Measurements from ENCODE around the gene TRPV4.

TRPV4 gene

GRCh38 chr12:109827566-109828550 lies 5.3 kb downstream of the TRPV4 start:
- DNase-seq, result peak; percentile 7

- no peak for DNase-seq
Measured at GRCh38 chr12:109827080-109827479, 6.1 kb downstream of the TRPV4 start.

DNA sequence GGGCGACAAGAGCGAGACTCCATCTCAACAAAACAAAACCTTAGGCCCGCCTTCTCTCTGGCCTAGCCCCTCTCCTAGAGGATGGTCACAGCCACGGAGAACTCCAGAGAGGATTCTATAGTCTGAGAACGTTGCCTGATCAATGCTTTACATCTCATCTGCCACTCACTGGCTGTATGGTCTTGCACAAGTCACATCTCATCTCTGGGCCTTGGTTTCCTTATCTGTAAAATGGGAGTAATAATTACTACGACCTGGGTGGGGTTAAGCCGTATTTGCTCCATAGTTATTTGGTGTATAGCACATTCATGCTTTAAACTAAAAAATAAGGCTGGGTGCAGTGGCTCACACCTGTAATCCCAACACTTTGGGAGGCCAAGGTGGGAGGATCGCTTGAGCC lies 8.5 kb downstream of the TRPV4 start:
- DNase-seq, result no peak

GRCh38 chr12:109822951-109823411 lies 10.2 kb downstream of the TRPV4 start:
- DNase-seq, result no peak

DNA sequence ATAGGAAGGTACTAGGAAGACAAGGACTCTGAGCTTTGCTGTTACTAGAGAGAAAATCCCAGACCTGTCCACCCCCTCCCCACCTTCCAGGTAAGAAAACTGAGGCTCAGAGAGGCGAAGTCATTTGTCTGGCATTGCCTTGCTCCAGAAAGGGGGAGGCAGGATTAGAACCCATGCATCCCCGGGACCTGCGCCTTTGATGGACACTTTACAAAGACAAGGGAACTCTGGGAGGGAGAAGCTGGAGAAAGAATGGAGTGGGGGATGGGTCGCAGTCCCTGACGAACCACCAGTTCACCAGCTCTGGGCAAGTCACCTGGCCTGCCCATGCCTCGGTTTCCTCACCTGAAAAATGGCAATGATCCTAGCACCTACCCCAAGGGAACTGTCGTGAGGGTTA lies 10.8 kb downstream of the TRPV4 start:
- no peak for DNase-seq

DNA sequence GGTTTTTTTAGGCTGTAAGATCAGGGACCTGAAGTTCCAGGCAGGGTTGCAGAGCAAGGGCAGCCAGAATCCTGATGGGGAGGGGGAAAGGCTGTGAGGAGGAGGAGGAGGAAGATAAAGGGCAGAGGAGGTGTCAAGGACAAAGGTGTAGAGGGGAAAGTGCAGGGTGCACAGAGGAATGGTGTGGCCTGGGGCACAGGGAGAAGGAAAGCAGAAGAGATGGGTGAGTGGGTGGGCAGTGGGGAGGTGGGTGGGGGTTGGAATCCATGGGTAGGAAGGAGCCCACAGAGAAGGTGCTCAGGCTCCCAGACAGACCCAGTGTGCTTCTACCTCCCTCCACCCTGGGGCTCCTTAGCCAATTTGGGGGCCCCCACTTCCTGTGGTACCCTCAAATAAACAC lies 11.2 kb downstream of the TRPV4 start:
- no peak for DNase-seq

DNA sequence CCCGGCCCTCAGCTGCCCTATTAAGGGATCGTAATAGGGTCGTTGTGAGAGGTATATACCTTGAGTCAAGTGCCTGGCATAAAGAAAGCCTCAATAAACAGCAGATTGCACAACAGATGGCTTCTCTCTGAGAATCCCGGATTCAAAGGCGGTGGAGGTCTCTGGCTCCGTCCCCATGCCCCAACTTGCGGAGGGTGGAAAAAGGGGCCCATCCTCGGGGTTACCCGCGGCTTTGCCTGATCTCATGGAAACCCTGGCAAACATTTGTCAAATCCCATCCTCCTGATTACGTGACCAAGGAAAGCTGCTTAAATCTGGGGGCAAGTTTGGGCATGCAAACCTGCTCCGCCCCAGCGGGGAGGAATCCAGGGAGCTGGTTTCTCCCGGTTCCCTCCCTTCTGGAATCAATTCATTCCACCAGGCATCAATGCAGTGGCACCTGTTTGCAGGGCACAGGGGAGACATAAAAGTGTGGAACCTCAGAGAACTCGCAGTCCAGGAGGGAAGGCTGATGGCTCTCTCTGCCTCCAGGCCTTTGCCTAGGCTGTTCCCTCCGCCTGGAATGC lies 12.3 kb downstream of the TRPV4 start:
- DNase-seq, result no peak

DNA sequence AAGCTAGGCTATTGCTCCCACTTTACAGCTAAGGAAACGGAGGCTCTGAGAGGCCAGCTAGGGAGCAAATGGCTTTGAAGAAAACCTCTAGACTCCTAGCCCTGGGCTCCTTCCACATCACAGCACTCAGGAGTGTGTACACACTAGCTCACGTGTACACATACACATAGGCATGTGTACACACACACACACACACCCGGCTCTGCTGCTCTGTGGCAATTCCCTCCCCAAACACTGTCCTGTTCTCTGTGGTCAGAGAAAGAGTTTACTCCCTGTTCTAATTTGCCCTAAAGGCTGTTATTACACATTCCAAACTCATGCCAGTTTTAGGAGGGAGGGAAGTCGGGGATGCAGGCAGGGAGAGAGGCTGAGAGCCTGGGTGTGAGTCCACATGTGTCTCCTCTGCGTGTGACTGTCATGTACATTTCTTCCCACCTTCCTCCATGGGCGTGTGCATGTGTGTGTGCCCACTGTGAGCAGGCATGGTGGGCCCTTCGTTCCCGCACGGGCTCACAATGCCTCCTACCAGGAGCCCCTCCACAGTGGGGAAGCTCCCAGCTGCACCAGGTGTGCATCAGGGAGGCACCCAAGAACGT lies 14.2 kb downstream of the TRPV4 start:
- no peak for DNase-seq

DNA sequence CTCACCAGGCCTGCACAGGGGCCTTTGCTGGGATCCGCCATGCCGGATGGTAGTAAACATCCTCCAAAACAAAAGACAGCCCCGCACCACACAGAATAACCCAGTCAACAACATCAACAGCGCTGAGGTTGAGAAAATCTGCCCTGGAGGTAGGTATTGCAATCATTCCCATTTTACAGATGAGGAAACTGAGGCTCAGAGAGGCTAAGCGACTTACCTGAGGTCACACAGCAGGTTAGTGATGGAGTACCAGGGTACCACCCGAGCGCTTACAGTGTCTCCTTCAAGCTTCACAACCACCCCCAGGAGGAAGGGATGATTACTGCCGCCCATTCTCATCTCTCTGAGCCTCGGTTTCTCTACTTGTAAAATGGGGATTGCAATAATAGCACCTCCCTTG lies 14.9 kb downstream of the TRPV4 start:
- DNase-seq, result no peak

GRCh38 chr12:109817627-109818231 lies 15.5 kb downstream of the TRPV4 start:
- no peak for DNase-seq

DNA sequence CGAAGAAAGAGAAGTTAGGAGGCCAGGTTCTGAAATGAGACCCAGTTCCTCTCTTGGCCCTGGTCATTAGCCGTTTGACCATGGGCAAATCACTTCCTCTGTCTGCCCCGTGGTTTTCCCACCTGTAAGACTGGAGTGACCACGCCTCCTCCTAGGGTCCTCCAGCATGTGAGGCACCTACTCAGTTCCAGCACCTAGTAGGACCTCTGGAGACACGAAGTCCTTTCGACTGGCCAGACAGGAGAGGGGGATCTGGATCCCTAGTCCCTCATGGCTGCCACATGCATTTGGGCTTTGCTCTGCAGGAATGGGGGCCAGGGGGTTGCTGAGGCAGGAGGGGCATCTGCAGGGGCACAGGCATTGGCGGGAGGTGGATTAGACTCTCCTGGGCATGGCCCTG lies 16.3 kb downstream of the TRPV4 start:
- DNase-seq, result no peak

DNA sequence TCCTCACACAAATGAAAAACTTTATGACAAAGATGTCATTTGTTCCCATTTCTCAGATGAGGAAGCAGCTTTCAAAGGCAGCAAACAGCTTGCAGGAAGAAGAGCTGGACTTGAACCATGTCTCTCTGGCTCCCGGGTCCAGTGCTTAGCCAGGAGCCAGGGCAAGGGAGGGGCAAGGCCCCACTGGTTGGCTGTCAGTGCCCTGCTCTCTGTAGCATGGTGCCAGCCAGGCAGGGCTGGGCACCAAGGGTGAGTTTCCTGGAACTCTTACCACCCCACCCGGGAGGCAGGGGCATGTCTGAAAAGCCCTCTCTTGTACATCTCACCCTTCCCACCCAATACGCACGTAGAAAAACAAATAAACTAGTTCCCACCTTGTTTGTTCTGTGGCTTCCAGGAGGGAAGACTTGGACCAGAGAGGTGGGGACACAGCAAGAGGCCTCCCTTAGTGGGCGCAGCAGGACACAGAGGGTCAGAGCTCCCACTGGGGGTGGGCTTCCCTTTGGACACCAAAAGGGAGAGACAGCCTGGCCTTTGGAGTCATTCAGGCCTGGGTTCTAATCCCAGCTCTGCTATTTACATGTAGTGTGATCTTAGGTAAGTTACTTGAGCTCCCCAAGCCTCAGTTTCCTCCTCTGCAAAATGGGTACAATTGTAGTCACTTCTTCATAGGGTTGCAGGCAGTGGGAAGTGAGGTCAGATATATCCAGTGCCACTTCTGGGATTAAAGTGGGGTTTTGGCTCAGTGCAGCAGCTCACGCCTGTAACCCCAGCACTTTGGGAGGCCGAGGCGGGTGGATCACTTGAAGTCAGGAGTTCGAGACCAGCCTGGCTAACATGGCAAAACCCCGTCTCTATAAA lies 17.2 kb downstream of the TRPV4 start:
- DNase-seq, result no peak

GRCh38 chr12:109815225-109815624 lies 18.0 kb downstream of the TRPV4 start:
- DNase-seq, result no peak

- no peak for DNase-seq
Measured at GRCh38 chr12:109814600-109815150, 18.5 kb downstream of the TRPV4 start.

DNA sequence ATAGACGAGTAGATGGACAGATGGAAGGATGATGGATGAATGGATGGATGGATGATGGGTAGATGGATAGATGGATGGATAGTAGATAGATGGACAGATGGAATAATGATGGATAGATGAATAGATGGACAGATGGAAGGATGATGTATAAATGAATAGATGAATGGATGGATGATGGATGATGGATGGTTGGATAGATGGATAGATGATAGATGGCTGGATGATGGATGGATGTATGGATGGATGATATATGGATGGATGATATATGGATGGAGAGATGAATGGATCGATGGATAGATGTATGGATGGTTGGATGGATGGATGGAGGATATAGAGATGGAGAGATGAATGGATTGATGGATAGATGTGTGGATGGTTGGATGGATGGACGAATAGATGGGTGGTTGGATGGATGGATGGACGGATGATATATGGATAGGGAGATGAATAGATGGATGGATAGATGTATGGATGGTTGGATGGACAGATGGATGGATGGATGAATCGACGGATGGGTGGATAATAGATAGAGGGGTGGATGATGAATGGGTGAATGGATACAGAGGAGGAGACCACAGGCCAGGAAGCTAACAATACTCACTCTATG lies 19.3 kb downstream of the TRPV4 start:
- DNase-seq, result no peak

DNA sequence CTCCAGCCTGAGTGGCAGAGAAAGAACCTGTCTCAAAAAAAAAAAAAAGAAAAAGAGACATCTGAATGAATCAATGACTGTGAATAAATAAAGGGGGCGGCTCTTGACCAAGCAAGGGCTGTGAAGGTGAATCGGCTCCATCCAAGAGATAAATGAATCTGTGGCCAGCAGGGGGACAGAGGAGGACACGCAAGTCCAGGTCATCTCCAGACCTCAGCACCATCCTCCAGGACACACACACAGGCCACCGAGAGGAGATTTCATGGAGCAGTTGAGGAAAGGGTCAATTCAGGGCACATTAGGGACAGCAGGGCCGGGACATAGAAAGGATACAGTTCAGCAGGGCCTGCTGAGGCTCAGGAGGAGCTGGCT lies 21.6 kb downstream of the TRPV4 start:
- no peak for DNase-seq

GRCh38 chr12:109810954-109811623 lies 22.1 kb downstream of the TRPV4 start:
- no peak for DNase-seq

GRCh38 chr12:109808876-109809646 lies 24.1 kb downstream of the TRPV4 start:
- no peak for DNase-seq

DNA sequence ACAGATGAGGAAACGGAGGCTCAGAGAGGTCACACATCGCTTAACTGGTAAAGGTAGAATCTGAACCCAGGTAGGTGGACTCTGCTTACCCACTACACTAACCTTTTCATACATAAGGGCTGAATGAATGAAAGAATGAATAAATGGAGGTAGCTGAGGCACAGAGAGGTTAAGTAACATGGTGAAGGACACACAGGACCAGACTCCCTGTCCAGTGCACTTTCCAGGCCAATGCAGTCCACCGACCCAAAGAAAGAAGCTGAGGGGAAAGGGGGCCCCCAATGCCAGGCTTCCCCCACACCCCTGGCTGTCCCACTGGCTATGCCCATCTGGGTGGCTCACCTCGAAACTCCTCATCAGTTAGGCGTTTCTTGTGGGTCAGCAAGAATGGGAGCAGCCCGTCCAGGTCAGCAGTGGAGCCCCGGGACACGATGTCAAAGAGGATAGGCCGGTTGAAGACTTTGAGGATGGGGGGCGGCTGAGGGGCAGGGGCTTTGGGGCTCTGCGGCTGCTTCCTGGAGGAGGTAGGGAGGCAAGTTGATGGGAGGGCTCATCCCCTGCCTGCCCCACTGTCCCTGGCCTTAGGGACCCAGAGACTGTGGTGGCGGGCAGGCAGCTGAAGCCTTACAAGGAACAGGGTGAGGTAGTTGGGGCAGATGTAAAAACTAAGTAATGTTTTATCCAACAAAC lies 25.1 kb downstream of the TRPV4 start:
- no peak for DNase-seq

Data from CD4-positive, alpha-beta T cell treated with Interleukin-4 for 4 hours (primary cell).